IMR-90 (cell line): ENCODE results near the gene RPN1. TPM values are rescaled to one million over a fixed set of nuclear protein-coding genes. Genes with fewer than 3 reads are reported as not detected.

Source experiments
- ATAC-seq: fragments of 200-7000 bp; cut with Tn5 transposase; 2 replicates; pipeline ENCODE4 v1.9.1; 2020; ENCODE audit warnings: low read depth, mild to moderate bottlenecking, moderate library complexity
- BruUV-seq: library from RNA; stranded (reverse); fragments of 400-500 nt; replicated peaks from 2 replicates; lab custom pipeline; 2021; lab: Mats Ljungman, UMichigan
- CTCF ChIA-PET: fragments of 300-600 bp; formaldehyde crosslinking; extraction: SDS; loops from one replicate; lab custom pipeline; 2021; ENCODE audit warnings: antibody characterized with exemption; lab: Yijun Ruan, JAX
- POLR2A ChIA-PET: fragments of 300-600 bp; sonication (Branson Sonifier 250); formaldehyde crosslinking; loops from one replicate; lab custom pipeline; 2022; ENCODE audit warnings: antibody characterized with exemption; ENCODE audit not compliant: unreplicated experiment; lab: Charles Lee
- DNase-seq: peaks from one replicate; pipeline ENCODE4 v3.0.0; 2013
- H2AFZ ChIP-seq: replicated peaks from 2 replicates; pipeline ENCODE3; 2013; ENCODE audit warnings: low read length, mild to moderate bottlenecking; ENCODE audit not compliant: poor library complexity
- H2AK5ac ChIP-seq: 2 replicates; pipeline ENCODE4 v1.6.1; 2013; ENCODE audit warnings: low read depth, low read length, inconsistent platforms
- H2AK9ac ChIP-seq: replicated peaks from 2 replicates; pipeline ENCODE3; 2013; ENCODE audit warnings: mild to moderate bottlenecking, low read depth, low read length, moderate library complexity; ENCODE audit not compliant: poor library complexity
- H2BK120ac ChIP-seq: 2 replicates; pipeline ENCODE4 v1.6.1; 2013; ENCODE audit warnings: low read depth, low read length, inconsistent platforms
- H2BK15ac ChIP-seq: 3 replicates; pipeline ENCODE4 v1.6.1; 2013; ENCODE audit warnings: low read depth, low read length, inconsistent platforms
- H2BK20ac ChIP-seq: 2 replicates; pipeline ENCODE4 v1.6.1; 2013; ENCODE audit warnings: low read depth, mild to moderate bottlenecking, inconsistent platforms, low read length, moderate library complexity
- H2BK5ac ChIP-seq: 2 replicates; pipeline ENCODE4 v1.6.1; 2013; ENCODE audit warnings: mild to moderate bottlenecking, low read depth, low read length, inconsistent platforms; ENCODE audit not compliant: poor library complexity, severe bottlenecking
- H3K14ac ChIP-seq: replicated peaks from 2 replicates; pipeline ENCODE4 v1.6.1; 2013; ENCODE audit warnings: low read depth, low read length, inconsistent platforms
- H3K18ac ChIP-seq: 2 replicates; pipeline ENCODE4 v1.6.1; 2013; ENCODE audit warnings: low read depth, low read length, control low read depth
- H3K23ac ChIP-seq: 2 replicates; pipeline ENCODE4 v1.6.1; 2013; ENCODE audit warnings: low read depth, low read length, inconsistent platforms
- H3K27ac ChIP-seq: 2 replicates; pipeline ENCODE4 v1.5.1; 2013; ENCODE audit warnings: mild to moderate bottlenecking, control low read depth, low read length; ENCODE audit not compliant: insufficient read depth
- H3K27me3 ChIP-seq: 2 replicates; pipeline ENCODE4 v1.6.1; 2013; ENCODE audit warnings: low read length; ENCODE audit not compliant: control insufficient read depth, insufficient read depth
- H3K36me3 ChIP-seq: 2 replicates; pipeline ENCODE4 v1.6.1; 2013; ENCODE audit warnings: low read length, mixed read lengths; ENCODE audit not compliant: control insufficient read depth, insufficient read depth
- H3K4ac ChIP-seq: 2 replicates; pipeline ENCODE4 v1.6.1; 2013; ENCODE audit warnings: low read depth, low read length, inconsistent platforms
- H3K4me1 ChIP-seq: 2 replicates; pipeline ENCODE4 v1.6.1; 2013; ENCODE audit warnings: low read length, mixed read lengths; ENCODE audit not compliant: control insufficient read depth, insufficient read depth
- H3K4me2 ChIP-seq: 2 replicates; pipeline ENCODE4 v1.6.1; 2013; ENCODE audit warnings: low read depth, mild to moderate bottlenecking, control low read depth, low read length, moderate library complexity
- H3K4me3 ChIP-seq: 2 replicates; pipeline ENCODE4 v1.5.1; 2013; ENCODE audit warnings: low read depth, mild to moderate bottlenecking, control low read depth, low read length, moderate library complexity; ENCODE audit not compliant: insufficient read depth
- H3K56ac ChIP-seq: 2 replicates; pipeline ENCODE4 v1.6.1; 2013; ENCODE audit warnings: low read length, inconsistent platforms; ENCODE audit not compliant: insufficient read depth; ENCODE audit errors: extremely low read depth
- H3K79me1 ChIP-seq, 2 experiments: 2 replicates each; pipeline ENCODE4 v1.6.1; 2013; ENCODE audit warnings: low read length in 2 of 2, inconsistent platforms in 1 of 2, low read depth in 1 of 2
- H3K9ac ChIP-seq: 2 replicates; pipeline ENCODE4 v1.6.1; 2013; ENCODE audit warnings: low read depth, low read length, control low read depth
- H3K9me1 ChIP-seq: 2 replicates; pipeline ENCODE4 v1.6.1; 2013; ENCODE audit warnings: low read length, inconsistent platforms; ENCODE audit not compliant: insufficient read depth
- H3K9me3 ChIP-seq: 2 replicates; pipeline ENCODE4 v1.6.1; 2013; ENCODE audit warnings: low read length; ENCODE audit not compliant: control insufficient read depth, insufficient read depth
- H4K20me1 ChIP-seq: 2 replicates; pipeline ENCODE4 v1.6.1; 2013; ENCODE audit warnings: low read length, inconsistent platforms; ENCODE audit not compliant: insufficient read depth
- H4K5ac ChIP-seq: 2 replicates; pipeline ENCODE4 v1.6.1; 2013; ENCODE audit warnings: mild to moderate bottlenecking, low read depth, low read length, control low read depth
- H4K8ac ChIP-seq, 2 experiments: 2 replicates each; pipeline ENCODE4 v1.6.1; 2013; ENCODE audit warnings: low read depth in 2 of 2, low read length in 2 of 2, control low read depth in 1 of 2, inconsistent platforms in 1 of 2
- H4K91ac ChIP-seq: 2 replicates; pipeline ENCODE4 v1.6.1; 2013; ENCODE audit warnings: low read depth, low read length, inconsistent platforms; ENCODE audit not compliant: insufficient read depth
- CEBPB ChIP-seq: IDR thresholded peaks from 2 replicates; pipeline ENCODE4 v1.6.1; 2012; ENCODE audit warnings: low read depth, low read length, improper control_type of control experiment
- CHD1 ChIP-seq: IDR thresholded peaks from 2 replicates; pipeline ENCODE4 v1.6.1; 2012; ENCODE audit warnings: low read depth, low read length, improper control_type of control experiment
- FOS ChIP-seq: fragments of 150-350 bp; IDR thresholded peaks from 2 replicates; pipeline ENCODE4 v1.6.1; 2016; ENCODE audit warnings: low read depth, low read length
- MAFK ChIP-seq: IDR thresholded peaks from 2 replicates; pipeline ENCODE4 v1.6.1; 2012; ENCODE audit warnings: low read depth, low read length, improper control_type of control experiment
- MXI1 ChIP-seq: IDR thresholded peaks from 2 replicates; pipeline ENCODE4 v1.6.1; 2012; ENCODE audit warnings: low read depth, mild to moderate bottlenecking, low read length, moderate library complexity, borderline replicate concordance
- NFE2L2 ChIP-seq: fragments of 150-350 bp; IDR thresholded peaks from 2 replicates; pipeline ENCODE4 v1.6.1; 2016; ENCODE audit warnings: low read depth, mild to moderate bottlenecking, low read length
- POLR2A ChIP-seq: IDR thresholded peaks from 2 replicates; pipeline ENCODE4 v1.6.1; 2012; ENCODE audit warnings: mild to moderate bottlenecking, low read depth, low read length
- RCOR1 ChIP-seq: IDR thresholded peaks from 2 replicates; pipeline ENCODE4 v1.6.1; 2012; ENCODE audit warnings: mild to moderate bottlenecking, low read length, improper control_type of control experiment; ENCODE audit not compliant: insufficient replicate concordance
- RFX5 ChIP-seq: IDR thresholded peaks from 2 replicates; pipeline ENCODE4 v1.8.0; 2012; ENCODE audit warnings: low read depth, mild to moderate bottlenecking, low read length, moderate library complexity
- SMC3 ChIP-seq: fragments of 150-350 bp; IDR thresholded peaks from 2 replicates; pipeline ENCODE4 v1.6.1; 2016; ENCODE audit warnings: low read depth, mild to moderate bottlenecking, antibody characterized with exemption, low read length, moderate library complexity
- WGBS, 2 experiments: methylation state at CpG; one replicate each; pipeline versions ENCODE4 v1.1.5 to v1.1.7; 2013; ENCODE audit warnings: missing lambda C conversion rate in 2 of 2; ENCODE audit not compliant: insufficient read length in 1 of 2; ENCODE audit errors: extremely low coverage in 2 of 2; 5-methylcytosine and 5-hydroxymethylcytosine counted together
- dilution Hi-C: fragments of 300-500 bp; cut with HindIII; formaldehyde crosslinking; loops from one replicate; pipeline ENCODE4 v1.14.3; 2018; ENCODE audit warnings: low sequenced_read_pairs; ENCODE audit not compliant: unreplicated experiment
- in situ Hi-C: fragments of 300-500 bp; cut with MboI; formaldehyde crosslinking; loops from 3 replicates; pipeline ENCODE4 v1.14.3; 2019; ENCODE audit warnings: low sequenced_read_pairs, inconsistent platforms, mixed read lengths
- intact Hi-C: fragments of 100-400 bp; cut with micrococcal nuclease; formaldehyde crosslinking; loops from 2 replicates; pipeline ENCODE4 v1.10.0; 2022
- polyA plus RNA-seq, 3 experiments: library from polyadenylated mRNA; depleted of rRNA; stranded (reverse); fragments of >200 nt; gene quantifications; 2 replicates each; pipeline ENCODE4 v1.2.3, GENCODE V29; 2012; ENCODE audit warnings: low replicate concordance in 1 of 3
- total RNA-seq: library from RNA; depleted of rRNA; stranded (reverse); fragments of >200 nt; gene quantifications from 2 replicates; pipeline ENCODE4 v1.2.3, GENCODE V29; 2012
- TF ChIP-seq, protein P1 (sequence below): fragments of 150-350 bp; IDR thresholded peaks from 2 replicates; pipeline ENCODE4 v1.6.1; 2017; ENCODE audit warnings: mild to moderate bottlenecking, antibody characterized with exemption, low read length, low read depth
- TF ChIP-seq, protein P2 (sequence below): conservative IDR thresholded peaks from 2 replicates; pipeline ENCODE4 v1.5.1; 2012; ENCODE audit warnings: mild to moderate bottlenecking, low read depth, low read length, improper control_type of control experiment
- TF ChIP-seq, protein P3 (sequence below): fragments of 150-350 bp; IDR thresholded peaks from 2 replicates; pipeline ENCODE4 v1.6.1; 2016; ENCODE audit warnings: low read depth, mild to moderate bottlenecking, low read length, moderate library complexity, borderline replicate concordance

Gene RPN1
- total and polyA plus RNA-seq, 2 of the 4 experiments (the other 2 are of a cell fraction), result 252 to 736 TPM

DNA sequence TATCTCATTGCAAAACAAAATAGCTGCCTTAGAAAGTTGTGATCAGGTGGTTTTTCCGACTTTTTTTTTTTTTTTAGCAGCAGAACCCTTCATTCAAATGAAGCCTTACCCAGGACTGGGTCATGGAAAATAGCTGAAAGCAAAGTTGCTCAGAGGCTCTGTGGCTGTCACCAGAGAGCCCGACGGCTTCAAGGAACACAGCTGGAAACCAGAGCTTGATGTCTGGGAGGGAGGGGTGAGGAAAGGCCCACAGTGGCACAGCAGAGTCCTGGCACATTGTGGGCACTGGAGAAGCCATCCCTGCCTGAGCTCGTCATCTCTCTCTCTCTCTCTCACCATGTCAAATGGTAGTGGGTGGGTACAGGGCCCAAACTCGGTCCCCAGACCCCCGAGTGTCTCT is 77.5 kb downstream of the RPN1 start:
- H3K14ac ChIP-seq, result no peak overlapping the region
- no peaks in the 10 kb centered on the region for H3K9me1 ChIP-seq
- H3K4me1 ChIP-seq, result no peaks in the 10 kb centered on the region
- H3K4me2 ChIP-seq, result no peak overlapping the region
- no peak overlapping the region for H4K5ac ChIP-seq
- in situ Hi-C loops (no loop called here), intact Hi-C loops (no loop called here), dilution Hi-C loops (no loop called here)
- no peak overlapping the region for H3K4ac ChIP-seq
- H3K23ac ChIP-seq, result no peak overlapping the region
- no peak overlapping the region for H3K18ac ChIP-seq
- no peak overlapping the region for H4K8ac ChIP-seq
- POLR2A ChIA-PET, result no interaction called here
- no peaks in the 10 kb centered on the region for H4K20me1 ChIP-seq
- H2BK5ac ChIP-seq, result no peak overlapping the region
- no peak overlapping the region for H3K56ac ChIP-seq
- no peak overlapping the region for H2AK5ac ChIP-seq
- CTCF ChIA-PET, result interaction anchor here (0.6 to 1.2 kb wide), 5 partner anchors 11 to 395 kb away, joined by 3 to 6 read pairs (median 3); no protein-coding TSS in a partner anchor
- no peaks in the 10 kb centered on the region for H3K9me3 ChIP-seq
- H4K91ac ChIP-seq, result no peak overlapping the region
- H3K27me3 ChIP-seq, result peaks cover 37% of the 10 kb centered on the region
- TF ChIP-seq MAFK, result no peak
- TF ChIP-seq SMC3, result no peak
- TF ChIP-seq CEBPB, result no peak
- no peak for TF ChIP-seq MXI1
- no peak for TF ChIP-seq FOS
- TF ChIP-seq, protein P1, sequence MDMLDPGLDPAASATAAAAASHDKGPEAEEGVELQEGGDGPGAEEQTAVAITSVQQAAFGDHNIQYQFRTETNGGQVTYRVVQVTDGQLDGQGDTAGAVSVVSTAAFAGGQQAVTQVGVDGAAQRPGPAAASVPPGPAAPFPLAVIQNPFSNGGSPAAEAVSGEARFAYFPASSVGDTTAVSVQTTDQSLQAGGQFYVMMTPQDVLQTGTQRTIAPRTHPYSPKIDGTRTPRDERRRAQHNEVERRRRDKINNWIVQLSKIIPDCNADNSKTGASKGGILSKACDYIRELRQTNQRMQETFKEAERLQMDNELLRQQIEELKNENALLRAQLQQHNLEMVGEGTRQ, result no peak
- TF ChIP-seq, protein P2, sequence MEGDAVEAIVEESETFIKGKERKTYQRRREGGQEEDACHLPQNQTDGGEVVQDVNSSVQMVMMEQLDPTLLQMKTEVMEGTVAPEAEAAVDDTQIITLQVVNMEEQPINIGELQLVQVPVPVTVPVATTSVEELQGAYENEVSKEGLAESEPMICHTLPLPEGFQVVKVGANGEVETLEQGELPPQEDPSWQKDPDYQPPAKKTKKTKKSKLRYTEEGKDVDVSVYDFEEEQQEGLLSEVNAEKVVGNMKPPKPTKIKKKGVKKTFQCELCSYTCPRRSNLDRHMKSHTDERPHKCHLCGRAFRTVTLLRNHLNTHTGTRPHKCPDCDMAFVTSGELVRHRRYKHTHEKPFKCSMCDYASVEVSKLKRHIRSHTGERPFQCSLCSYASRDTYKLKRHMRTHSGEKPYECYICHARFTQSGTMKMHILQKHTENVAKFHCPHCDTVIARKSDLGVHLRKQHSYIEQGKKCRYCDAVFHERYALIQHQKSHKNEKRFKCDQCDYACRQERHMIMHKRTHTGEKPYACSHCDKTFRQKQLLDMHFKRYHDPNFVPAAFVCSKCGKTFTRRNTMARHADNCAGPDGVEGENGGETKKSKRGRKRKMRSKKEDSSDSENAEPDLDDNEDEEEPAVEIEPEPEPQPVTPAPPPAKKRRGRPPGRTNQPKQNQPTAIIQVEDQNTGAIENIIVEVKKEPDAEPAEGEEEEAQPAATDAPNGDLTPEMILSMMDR, result no peak
- TF ChIP-seq RFX5, result no peak
- no peak for TF ChIP-seq RCOR1
- TF ChIP-seq, protein P3, sequence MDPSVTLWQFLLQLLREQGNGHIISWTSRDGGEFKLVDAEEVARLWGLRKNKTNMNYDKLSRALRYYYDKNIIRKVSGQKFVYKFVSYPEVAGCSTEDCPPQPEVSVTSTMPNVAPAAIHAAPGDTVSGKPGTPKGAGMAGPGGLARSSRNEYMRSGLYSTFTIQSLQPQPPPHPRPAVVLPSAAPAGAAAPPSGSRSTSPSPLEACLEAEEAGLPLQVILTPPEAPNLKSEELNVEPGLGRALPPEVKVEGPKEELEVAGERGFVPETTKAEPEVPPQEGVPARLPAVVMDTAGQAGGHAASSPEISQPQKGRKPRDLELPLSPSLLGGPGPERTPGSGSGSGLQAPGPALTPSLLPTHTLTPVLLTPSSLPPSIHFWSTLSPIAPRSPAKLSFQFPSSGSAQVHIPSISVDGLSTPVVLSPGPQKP, result no peak
- TF ChIP-seq NFE2L2, result no peak
- TF ChIP-seq POLR2A, result no peak
- no peak for TF ChIP-seq CHD1
- H2BK20ac ChIP-seq, result no peak overlapping the region
- no peak for DNase-seq
- H3K9ac ChIP-seq, result no peak overlapping the region
- BruUV-seq, result no TSS peak
- no peak overlapping the region for H2AFZ ChIP-seq
- no peaks in the 10 kb centered on the region for H3K79me1 ChIP-seq
- no peak overlapping the region for H3K4me3 ChIP-seq
- H2BK15ac ChIP-seq, result no peak overlapping the region
- no peak overlapping the region for H2AK9ac ChIP-seq
- H3K36me3 ChIP-seq, result no peaks in the 10 kb centered on the region
- no peak for ATAC-seq
- H3K27ac ChIP-seq, result no peak overlapping the region
- no CpG with 5 or more reads among the region's 6 CpGs for WGBS, 2 experiments
- no peak overlapping the region for H2BK120ac ChIP-seq
